Spleen (tissue), 7 donors: ENCODE results near the gene PRKCG.

Source experiments
- CTCF ChIP-seq, 11 experiments: fragments of 200-600 bp in 7 of 11; fragments of 450-650 bp in 4 of 11; sonication (generic) in 4 of 11; IDR thresholded peaks in 8 of 11; conservative IDR thresholded peaks in 3 of 11; 1 replicate in 7 of 11; 2 replicates in 4 of 11; pipeline versions ENCODE4 v1.4.0 to v1.8.0; 2016 to 2021; ENCODE audit warnings: antibody characterized with exemption in 11 of 11, inconsistent platforms in 4 of 11, mild to moderate bottlenecking in 1 of 11
- POLR2A ChIP-seq, 3 donors: fragments of 450-650 bp; IDR thresholded peaks; one replicate each; pipeline ENCODE4 v1.5.1; 2017; ENCODE audit warnings: antibody characterized with exemption in 3 of 3, mild to moderate bottlenecking in 1 of 3
- donor health status: DM: no; HTN: no; CAD: no; lungs with moderate emphysema.
- donor health status: DM: no; HTN: no; CAD: no.
- donor health status: DM: no; HTN: no; CAD: no.

GRCh38 chr19:53953383-53953782, 71.4 kb downstream of the PRKCG start:
- TF ChIP-seq CTCF (IDR thresholded peaks at IDR 0.05 in 8 of 11, conservative IDR thresholded peaks at IDR 0.05 in 3 of 11) (no peak), POLR2A (IDR thresholded peaks at IDR 0.05) (no peak)
